ENCODE data around the gene SYT1. TPM values are rescaled to one million over a fixed set of nuclear protein-coding genes. Genes with fewer than 3 reads are reported as not detected.
A peak's percentile ranks its signal among the peaks of the same experiment; 100 is the strongest.

SYT1 gene
- total RNA-seq, 1 experiment from 2014 or later: 80.9 TPM

- Histone ChIP-seq H3K4me3 (ENCODE audit: low read depth, low read length, poor library complexity, severe bottlenecking) (no peak overlapping the region), H3K27me3 (replicated peaks; ENCODE audit: insufficient read depth, low read depth, low read length, poor library complexity) (no peaks in the 10 kb centered on the region), H3K9me3 (ENCODE audit: low read depth, low read length, poor library complexity, severe bottlenecking) (no peaks in the 10 kb centered on the region), H3K27ac (ENCODE audit: low read depth, low read length, poor library complexity, severe bottlenecking) (no peak overlapping the region), H3K36me3 (ENCODE audit: insufficient read depth, low read length, poor library complexity, severe bottlenecking) (no peaks in the 10 kb centered on the region), H3K4me1 (ENCODE audit: insufficient read depth, low read length, poor library complexity, severe bottlenecking) (peaks cover 10% of the 10 kb centered on the region)
- intact Hi-C loops (cut with micrococcal nuclease; ENCODE audit: unreplicated experiment): no loop called here
- TF ChIP-seq CTCF (conservative IDR thresholded peaks at IDR 0.05; ENCODE audit: low read depth, low read length): no peak
- no peak for TF ChIP-seq EZH2 (IDR thresholded peaks at IDR 0.05; ENCODE audit: borderline replicate concordance, low read depth, low read length, poor library complexity, severe bottlenecking)
- DNase-seq (ENCODE audit: low spot score): peak; percentile 23
- ChIA-PET POLR2A (ENCODE audit: low non-redundant PET) (no interaction called here), CTCF (no interaction called here)
- no TSS peak for BruUV-seq (replicated peaks)
Measured at GRCh38 chr12:79083181-79083580, 218.6 kb downstream of the SYT1 start.

GRCh38 chr12:79085106-79085682, 220.6 kb downstream of the SYT1 start:
- no peak for TF ChIP-seq CTCF (conservative IDR thresholded peaks at IDR 0.05; ENCODE audit: low read depth, low read length)
- TF ChIP-seq EZH2 (IDR thresholded peaks at IDR 0.05; ENCODE audit: borderline replicate concordance, low read depth, low read length, poor library complexity, severe bottlenecking): no peak
- intact Hi-C loops (cut with micrococcal nuclease; ENCODE audit: unreplicated experiment): no loop called here
- Histone ChIP-seq H3K9me3 (ENCODE audit: low read depth, low read length, poor library complexity, severe bottlenecking) (no peaks in the 10 kb centered on the region), H3K27ac (ENCODE audit: low read depth, low read length, poor library complexity, severe bottlenecking) (no peak overlapping the region), H3K27me3 (replicated peaks; ENCODE audit: insufficient read depth, low read depth, low read length, poor library complexity) (no peaks in the 10 kb centered on the region), H3K36me3 (ENCODE audit: insufficient read depth, low read length, poor library complexity, severe bottlenecking) (no peaks in the 10 kb centered on the region), H3K4me3 (ENCODE audit: low read depth, low read length, poor library complexity, severe bottlenecking) (no peak overlapping the region), H3K4me1 (ENCODE audit: insufficient read depth, low read length, poor library complexity, severe bottlenecking) (peaks cover 10% of the 10 kb centered on the region)
- ChIA-PET POLR2A (ENCODE audit: low non-redundant PET) (no interaction called here), CTCF (no interaction called here)
- BruUV-seq (replicated peaks): no TSS peak
- DNase-seq (ENCODE audit: low spot score): no peak

- BruUV-seq (replicated peaks): no TSS peak
- intact Hi-C loops (cut with micrococcal nuclease; ENCODE audit: unreplicated experiment): no loop called here
- no peaks in the 10 kb centered on the region for H3K36me3 ChIP-seq (ENCODE audit: insufficient read depth, low read length, poor library complexity, severe bottlenecking)
- H3K4me3 ChIP-seq (ENCODE audit: low read depth, low read length, poor library complexity, severe bottlenecking): no peak overlapping the region
- CTCF ChIA-PET: no interaction called here
- TF ChIP-seq EZH2 (IDR thresholded peaks at IDR 0.05; ENCODE audit: borderline replicate concordance, low read depth, low read length, poor library complexity, severe bottlenecking) (no peak), CTCF (conservative IDR thresholded peaks at IDR 0.05; ENCODE audit: low read depth, low read length) (no peak)
- peaks cover 10% of the 10 kb centered on the region for H3K4me1 ChIP-seq (ENCODE audit: insufficient read depth, low read length, poor library complexity, severe bottlenecking)
- no peaks in the 10 kb centered on the region for H3K9me3 ChIP-seq (ENCODE audit: low read depth, low read length, poor library complexity, severe bottlenecking)
- POLR2A ChIA-PET (ENCODE audit: low non-redundant PET): no interaction called here
- no peak for DNase-seq (ENCODE audit: low spot score)
- H3K27ac ChIP-seq (ENCODE audit: low read depth, low read length, poor library complexity, severe bottlenecking): no peak overlapping the region
- H3K27me3 ChIP-seq (replicated peaks; ENCODE audit: insufficient read depth, low read depth, low read length, poor library complexity): no peaks in the 10 kb centered on the region
Measured at GRCh38 chr12:79086541-79087296, 222.1 kb downstream of the SYT1 start.

Measured in A673 (cell line).